ENCODE data around the gene GNG3.

GRCh38 chr11:62677156-62677555, 30.3 kb upstream of the GNG3 start:
- TF ChIP-seq CTCF (IDR thresholded peaks at IDR 0.05): no peak
- no peak for TF ChIP-seq POLR2A (IDR thresholded peaks at IDR 0.05)
